Measurements from ENCODE around the gene ADAMTS19.
"Not testable (repeated sequence)": the region's sequence is repeated elsewhere in the genome, so short reads cannot be mapped to it uniquely, and the experiment has no call there.

The ADAMTS19 gene

DNA sequence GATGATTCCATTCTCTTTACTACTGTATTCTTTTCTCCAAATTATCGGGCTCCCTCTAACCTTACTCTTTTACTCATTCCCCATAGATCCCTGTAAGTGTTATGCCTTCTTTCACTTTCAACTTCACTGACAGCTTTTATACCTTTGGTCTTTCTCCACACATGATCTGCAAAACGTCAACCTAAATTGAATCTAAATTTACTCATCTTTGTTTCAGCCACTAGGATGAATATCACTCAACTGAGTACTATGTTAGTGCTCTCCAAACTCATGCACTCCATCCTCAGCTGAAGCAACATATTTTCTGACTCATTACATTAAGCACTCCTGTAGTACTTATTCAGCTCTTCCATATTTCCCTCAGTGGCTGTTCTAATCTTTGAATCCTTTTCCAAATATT is 133.4 kb downstream of the ADAMTS19 start:
- DNase-seq = peak; percentile 12

DNA sequence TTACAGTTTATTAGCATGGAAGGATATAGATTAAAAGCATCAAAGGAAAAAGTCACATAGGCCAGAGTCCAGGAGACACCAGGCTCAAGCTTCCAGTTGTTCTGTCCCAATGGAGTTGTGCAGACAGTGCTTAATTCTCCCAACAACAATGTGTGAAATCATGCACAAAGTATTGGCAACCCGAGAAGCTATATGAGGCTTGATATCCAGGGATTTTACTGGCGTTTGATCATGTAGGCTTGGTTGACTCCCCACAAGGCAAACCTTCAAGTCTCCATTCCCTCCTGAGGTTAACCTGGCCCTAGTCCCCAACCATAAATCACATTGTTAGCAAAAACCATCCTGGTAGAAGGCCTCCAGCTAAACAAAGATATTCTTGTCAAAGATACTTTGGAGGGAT is 141.5 kb downstream of the ADAMTS19 start:
- no peak for DNase-seq

DNA sequence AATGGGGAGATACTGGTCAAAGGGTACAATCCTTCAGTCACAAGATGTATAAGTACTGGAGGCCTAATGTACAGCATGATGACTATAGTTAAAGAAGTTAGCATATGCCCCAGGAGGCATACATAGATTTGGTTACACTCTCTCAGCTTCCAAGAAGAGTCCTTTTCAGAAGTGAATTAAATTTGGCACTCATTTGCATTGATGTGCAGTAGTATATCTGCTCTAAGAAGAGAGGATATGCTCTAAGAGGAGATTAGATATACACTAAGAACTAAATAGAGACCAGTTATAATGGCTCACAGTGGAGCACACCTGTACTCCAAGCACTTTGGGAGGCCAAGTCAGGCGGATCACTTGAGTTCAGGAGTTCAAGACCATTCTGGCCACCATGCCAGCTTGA is 148.3 kb downstream of the ADAMTS19 start:
- DNase-seq = no peak

DNA sequence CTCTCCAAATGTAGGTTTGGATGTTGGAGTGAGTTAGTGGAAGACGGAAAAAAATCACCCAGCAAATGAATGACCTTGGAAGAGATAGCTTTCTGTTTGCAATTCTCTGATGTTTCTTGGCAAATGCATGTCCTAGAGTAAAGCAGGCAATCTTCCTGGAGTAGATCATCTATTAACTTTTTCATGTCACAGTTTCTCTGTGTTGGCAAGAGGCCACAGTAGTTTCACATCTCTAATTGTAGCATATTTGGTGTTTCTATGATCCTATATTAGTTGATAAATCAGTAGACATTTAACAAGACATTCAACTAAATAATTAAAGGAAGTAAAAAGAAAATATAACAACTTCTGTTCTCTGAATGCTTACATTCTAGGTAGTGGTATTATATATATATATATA is 149.6 kb downstream of the ADAMTS19 start:
- DNase-seq = no peak

DNA sequence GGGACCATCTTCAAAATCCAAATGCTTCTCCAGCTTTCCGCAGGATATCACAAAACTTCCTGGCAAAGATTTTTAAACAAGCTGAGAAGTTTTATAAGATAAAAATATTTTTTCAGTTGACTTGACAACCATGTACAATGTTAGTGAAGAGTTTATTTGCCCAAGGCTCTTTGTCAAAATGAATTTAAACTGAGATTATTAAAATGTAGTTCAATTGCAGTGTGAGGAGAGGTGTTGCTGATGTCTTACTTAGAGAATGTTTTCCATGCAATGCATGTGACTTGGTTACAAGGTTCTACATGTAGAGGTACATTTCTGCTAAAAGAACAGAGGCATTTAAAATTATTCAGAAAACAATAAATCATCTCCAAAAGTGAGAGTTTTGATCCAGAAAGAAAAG is 156.4 kb downstream of the ADAMTS19 start:
- DNase-seq = no peak

DNA sequence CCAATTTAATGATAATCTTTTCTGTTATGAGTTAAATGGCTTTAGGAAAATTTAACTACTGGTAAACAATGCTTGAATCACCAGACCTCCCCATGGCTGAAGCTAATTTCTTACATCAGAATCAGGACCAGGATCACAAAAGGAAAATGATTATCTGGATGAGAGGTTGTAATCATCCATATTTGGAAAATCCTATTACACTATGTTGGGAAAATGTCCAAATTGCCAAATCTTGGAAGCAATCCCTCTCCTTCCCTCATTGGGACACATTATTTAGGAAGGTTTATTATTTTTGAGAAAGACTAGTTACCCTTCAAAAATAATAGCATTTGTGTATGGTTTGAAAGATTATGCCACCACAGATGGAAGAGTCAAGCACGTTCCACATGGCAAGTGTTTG is 157.1 kb downstream of the ADAMTS19 start:
- DNase-seq = no peak

DNA sequence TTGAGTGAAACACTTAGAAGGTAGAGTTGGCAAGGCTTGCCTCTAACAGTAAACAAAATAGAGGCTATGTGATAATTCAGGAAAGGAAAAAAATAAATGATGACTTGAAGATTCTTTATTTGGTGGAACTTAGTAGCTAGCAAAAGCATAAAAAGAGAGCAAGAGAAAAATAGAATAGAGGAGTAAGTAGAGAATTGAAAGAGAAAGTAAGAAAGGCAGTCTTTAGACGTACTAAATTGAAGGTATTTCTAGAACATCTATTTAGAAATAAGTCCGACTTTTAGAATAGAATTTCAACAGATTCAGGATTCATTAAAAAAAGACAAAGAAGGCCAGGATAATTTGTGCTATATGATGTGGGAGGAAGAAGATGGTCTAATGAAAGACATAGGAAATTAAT is 159.7 kb downstream of the ADAMTS19 start:
- no peak for DNase-seq

DNA sequence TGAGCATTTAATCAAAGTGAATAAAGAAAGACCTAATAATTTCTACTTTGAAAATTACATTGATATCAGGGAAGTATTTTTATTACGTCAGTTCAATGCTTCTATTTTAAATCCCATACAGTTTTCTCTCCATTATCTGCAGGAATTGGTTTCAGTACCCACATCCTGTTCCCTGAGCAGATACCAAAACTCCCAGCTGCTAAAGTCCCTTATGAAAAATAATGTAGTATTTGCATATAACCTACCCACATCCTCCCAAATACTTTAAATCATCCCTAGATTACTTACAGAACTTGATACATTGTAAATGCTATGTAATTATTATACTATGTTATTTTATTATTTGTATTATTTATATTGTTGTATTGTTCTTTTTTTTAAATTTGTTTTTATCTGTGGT is 162.4 kb downstream of the ADAMTS19 start:
- DNase-seq = no peak

DNA sequence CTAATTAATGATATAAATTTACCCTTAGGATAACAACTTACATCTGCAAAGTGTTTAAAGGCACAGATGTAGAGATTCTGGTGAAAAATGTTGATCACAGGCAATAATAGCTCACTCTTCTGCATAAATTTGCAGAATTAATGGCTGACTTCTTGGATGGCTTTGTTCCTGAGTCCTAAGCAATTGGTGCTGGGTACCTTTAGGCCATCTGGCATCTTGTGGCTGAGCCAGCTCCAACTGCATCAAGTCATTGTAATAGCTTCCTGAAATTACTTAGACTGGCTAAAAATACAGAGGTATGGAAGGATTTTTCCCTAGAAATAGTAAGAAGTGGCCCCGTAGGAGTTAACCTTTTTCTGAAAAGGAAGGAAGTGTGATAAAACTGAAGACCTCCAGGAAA is 169.5 kb downstream of the ADAMTS19 start:
- DNase-seq = no peak

DNA sequence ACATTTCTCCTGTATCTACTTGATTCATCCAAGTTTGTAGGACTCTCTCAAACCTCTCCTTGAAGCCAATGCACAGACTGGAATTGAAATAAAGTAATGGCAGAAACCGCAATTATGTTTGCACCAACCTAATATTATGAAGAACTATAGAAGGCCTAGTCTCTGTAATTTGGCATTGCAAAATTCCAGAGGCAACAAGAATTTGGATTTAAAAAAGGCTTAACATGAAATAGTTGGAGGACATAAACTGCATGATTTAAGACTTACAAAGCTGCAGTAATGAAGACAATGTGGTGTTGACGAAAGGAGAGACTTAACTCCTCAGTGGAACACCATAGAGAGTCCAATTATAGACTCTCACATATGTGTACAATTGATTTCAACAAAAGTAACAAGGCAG is 170.0 kb downstream of the ADAMTS19 start:
- DNase-seq = peak; percentile 31

DNA sequence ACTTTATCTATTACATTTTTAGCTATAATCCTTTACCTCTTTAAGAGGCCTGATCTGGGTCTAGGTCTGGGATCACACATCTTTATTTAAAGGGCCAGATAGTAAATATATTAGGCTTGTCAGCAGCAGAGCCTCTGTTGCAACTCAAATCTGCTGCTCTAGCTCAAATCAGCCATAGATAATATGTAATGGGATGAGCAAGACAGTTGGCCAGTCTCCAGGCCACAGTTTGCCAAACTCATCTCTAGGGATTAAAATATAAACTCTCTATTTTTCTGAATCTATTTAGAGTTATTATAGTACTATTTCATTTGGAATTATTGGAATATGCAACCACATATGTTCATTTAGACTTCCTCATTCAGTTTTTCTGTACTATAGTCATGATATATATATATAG is 171.9 kb downstream of the ADAMTS19 start:
- DNase-seq = peak; percentile 58

DNA sequence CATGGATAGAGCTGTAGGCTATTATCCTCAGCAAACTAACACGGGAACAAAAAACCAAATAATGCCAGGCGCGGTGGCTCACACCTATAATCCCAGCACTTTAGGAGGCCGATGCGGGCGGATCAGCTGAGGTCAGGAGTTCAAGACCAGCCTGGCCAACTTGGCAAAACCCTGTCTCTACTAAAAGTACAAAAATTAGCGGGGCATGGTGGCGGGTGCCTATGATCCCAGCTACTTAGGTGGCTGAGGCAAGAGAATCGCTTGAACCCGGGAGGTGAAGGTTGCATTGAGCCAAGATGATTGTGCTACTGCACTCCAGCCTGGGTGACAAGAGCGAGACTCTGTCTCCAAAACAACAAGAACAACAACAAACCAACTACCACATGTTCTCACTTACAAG is 177.4 kb downstream of the ADAMTS19 start:
- not testable (repeated sequence) for DNase-seq

DNA sequence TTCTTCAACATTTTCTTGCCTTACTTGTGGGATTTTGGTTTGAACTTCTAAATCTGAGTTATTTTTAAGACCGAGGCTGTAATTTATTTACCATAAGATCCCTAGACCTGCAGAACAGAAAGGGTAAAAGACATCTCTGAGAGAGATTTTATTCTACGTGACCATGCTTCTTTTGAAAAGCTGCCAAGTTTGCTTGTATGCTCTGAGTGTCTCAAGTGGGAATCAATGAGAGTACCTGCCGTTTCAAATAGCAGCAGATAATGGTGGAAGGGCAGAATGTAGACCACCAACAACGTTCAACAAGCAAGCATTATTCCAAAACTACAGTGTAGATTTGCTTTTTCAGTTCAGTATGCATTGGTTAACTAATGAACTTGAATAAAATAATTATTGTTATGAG is 179.2 kb downstream of the ADAMTS19 start:
- peak; percentile 1 for DNase-seq

DNA sequence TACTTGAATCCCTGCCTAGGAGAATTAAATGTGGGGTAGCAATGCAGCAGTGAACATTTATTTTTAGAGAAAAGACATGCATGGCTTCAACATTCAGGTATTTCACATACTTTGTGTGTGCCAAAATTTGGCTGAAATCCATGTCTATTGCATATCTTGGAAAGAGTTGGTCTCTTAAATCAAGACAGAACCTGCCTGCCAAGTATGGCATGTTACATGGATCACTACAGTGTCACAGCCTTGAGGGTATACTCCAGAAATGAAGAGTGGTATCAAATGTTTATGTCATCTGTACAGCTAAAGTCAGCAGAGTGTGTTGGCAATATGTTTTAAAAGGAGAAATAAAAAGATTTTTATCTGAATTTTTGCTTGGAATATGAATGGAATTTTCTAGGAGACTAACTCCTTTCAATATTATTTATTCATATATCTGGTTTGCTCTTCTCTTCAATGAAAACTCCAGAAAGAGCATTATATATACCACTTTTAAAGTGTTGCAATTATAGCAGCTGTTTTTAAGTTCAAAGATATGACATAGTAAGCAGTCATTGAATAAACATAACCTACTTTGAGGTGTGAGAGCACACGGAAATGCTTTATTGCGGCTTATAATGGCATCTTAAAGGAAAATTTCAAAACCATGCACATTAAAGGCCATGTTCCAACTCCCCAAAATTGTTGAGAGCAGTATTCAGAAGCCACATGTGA is 192.4 kb downstream of the ADAMTS19 start:
- DNase-seq = peak; percentile 3

DNA sequence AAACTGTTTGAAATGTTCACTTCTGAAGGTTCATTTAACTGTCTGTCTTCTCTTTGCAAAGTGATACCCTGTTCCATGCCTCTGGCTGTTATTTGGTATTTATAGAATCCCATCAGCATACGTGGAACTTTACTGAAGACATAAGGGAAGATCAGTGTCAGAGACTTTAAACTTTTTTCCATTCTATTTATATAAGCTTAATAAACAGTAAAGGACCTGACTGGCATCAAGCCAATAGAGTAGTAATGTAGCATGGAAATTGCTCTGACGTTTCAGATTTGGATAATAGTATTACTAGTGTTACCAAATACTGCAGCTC is 192.9 kb downstream of the ADAMTS19 start:
- DNase-seq = peak; percentile 1

DNA sequence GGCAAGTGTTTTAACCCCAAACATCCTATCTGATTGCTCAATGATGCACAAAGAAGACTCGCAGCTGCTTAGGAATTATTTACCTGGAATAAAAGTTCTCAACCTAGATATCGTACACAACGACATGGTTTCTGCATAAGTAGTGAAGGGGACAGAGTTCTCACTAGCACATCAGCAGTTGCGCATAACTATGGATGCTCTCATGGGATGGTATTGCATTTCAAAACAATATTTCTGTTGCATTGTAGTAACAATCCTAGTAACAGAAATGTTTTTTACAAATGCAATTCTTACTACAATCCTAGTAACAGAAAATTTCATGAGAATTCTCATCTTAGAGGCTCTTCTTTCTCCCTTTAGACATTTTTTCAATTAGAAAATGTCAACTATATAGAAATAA is 193.3 kb downstream of the ADAMTS19 start:
- no peak for DNase-seq

DNA sequence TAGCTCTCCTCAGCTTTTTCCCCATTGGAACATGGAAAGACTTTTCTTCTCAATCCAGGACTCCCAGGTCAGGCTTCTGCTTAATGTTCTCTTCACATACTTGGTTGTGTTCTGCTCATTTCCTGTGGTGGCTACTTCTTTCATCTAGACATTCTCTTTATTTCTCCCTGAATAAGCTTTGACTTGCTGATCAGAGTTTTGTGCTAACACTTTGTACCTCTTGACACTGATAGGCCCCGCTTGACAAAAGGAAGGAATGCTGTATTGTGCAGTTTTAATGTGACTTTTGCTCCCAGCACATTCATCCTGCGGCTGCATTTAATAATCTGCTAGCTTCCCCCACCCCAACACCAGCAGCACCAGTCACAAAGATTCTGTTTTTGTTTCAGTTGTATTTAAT is 196.9 kb downstream of the ADAMTS19 start:
- no peak for DNase-seq

DNA sequence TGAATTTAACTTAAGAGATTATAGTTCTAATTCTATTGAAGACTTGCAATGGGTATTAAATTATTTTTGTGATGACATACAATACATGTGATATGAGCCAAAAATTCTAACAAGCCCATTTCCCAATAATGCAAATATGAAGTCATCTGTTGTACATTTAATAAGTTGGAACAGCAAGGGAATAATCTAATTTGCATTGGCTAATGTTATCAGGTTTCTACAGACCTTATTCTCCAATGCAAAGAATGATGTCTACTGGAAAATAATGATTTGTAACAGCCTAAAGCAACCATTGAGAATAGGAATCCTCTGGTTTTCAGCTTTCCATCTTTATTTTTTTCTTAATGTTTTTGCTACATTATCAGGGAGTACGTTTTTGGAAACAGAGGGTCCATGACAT is 198.7 kb downstream of the ADAMTS19 start:
- DNase-seq = no peak

DNA sequence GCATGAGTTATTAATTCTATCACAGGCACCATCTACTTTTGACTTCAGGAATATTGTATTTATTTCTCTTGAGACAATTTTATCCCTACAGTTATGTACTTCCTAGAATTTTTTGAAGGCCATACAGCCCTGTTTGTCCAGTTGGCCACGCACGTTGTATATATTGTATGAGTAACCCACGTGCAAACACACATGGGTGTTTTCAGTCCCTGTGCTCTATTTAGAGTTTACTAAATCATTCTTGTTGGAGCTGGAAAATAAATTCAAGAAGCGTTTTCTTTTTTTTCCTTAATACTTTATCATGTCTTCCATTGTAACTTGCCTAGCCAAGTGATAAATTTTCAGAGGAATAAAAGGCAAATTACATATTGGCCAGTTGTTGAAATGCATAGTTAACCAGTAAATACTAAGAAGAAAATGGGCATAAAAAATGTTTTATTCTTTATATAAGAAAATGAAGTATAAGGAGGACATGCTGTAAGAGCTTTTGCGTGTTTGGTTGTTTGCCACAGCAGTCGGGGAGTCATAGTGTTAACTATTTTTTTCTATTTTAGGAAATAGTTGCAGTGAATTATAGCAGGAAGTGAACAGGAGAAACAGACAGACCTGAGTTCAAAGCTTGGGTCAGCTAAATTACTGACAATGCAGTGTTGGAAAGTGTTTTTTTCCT is 201.4 kb downstream of the ADAMTS19 start:
- no peak for DNase-seq

DNA sequence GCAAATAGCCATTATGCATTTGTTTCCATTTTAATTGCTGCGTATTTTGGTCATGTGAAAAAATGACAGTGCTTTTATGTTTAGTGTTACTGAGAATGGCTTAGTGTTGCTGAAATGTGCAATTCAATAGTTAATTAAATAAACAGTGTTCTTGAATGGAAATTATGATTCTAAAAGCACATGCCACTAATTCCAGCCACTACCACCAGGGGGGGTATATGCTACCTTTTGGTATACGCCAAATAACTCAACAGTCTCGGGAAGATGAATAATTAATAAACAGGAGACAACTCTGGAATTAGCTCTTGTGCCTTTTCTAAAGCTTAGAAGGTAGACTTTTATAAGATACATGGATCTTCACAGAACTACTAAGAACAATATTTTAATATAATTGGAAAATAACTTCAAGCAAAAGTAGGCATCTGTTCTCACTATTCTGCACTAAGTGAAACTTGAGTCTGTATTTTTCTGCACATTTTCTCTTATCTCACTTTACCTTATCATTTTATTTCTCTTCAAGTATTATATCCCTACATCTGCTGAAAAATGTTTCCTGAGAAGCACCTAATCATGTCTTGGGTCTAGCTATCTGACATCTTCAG is 204.3 kb downstream of the ADAMTS19 start:
- peak; percentile 41 for DNase-seq

DNA sequence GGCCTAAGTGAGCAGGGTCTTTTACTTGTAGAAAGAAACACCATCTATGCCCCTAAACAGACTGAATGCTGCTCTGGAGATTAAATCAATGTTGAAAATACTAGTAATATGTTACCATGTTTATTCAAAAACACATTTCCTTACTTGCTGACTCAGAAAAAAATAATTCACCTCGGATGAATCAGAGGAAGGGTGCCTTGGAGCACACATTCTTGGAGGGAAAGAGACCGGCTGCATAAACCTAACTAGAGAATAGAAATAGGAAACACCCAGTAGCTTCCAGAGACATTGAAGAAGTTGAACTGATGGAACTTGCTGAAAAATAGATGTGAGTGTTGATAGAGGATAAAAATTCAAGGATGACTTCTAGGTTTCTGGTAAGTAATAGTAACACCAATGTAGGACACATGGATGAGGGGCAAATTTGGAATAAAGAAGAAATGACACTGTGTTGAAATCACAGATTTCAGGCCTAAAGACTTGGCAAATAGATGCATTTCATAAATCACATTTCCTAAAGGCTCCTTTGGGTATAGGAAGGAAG is 210.9 kb downstream of the ADAMTS19 start:
- peak; percentile 84 for DNase-seq

DNA sequence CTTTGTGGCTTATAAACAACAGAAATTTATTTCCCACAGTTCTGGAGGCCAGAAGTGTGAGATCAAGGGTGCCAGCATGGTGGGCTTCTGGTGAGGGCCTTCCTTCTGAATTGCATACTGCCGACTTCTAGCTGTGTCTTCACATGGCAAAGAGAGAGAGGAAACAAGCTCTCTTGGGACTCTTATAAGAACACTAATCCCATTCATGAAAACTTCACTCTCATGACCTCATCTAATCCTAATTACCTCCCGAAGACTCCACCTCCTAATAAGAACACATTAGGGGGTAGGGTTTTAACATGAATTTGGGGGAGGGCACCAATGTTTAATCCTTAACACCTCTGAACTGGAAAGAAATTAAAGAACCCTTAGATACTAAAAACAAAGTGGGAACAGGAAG is 211.9 kb downstream of the ADAMTS19 start:
- DNase-seq = no peak

DNA sequence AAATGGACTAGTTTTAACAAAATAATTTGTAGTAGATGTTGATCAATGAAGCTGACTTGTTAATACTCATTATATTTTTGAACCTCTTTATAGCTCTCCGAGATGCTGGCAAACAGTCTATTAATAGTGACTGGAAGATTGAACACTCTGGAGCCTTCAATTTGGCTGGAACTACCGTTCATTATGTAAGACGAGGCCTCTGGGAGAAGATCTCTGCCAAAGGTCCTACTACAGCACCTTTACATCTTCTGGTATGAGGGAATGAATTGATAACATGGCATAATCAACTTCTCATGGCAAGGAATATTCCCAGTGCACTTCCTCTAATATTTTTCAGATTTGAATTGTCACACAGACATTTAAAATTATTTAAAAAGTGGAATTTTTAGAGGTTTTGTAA is 219.6 kb downstream of the ADAMTS19 start:
- DNase-seq = no peak

DNA sequence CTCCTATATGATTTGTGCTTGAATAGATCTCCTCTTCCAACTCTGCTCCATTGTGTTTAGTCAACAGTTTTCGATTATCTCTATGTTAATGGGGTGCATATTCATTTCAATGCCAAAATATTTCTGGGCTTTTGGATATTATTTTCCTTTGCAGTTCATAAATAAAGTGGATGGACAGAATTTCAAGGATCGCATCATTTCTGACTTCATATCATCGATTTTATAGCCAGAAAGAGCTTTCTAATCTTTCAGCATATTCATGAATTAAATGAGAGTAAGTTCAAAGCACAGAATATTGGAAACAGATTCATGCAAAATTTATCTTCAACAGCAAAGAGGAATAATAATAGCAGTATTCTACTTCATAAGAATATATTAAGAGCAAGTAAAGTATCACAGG is 227.8 kb downstream of the ADAMTS19 start:
- no peak for DNase-seq
